HG02840 (cell line): Measurements from ENCODE around the gene NDUFB2.
"Not testable (repeated sequence)": the region's sequence is repeated elsewhere in the genome, so short reads cannot be mapped to it uniquely, and the experiment has no call there.

Source experiments
- ATAC-seq: cut with Tn5 transposase; IDR thresholded peaks from one replicate; pipeline ENCODE4 v1.9.1; 2021; ENCODE audit warnings: mild to moderate bottlenecking, moderate library complexity, moderate number of reproducible peaks; ENCODE audit not compliant: unreplicated experiment, low FRiP score

Gene NDUFB2

GRCh38 chr7:140689199-140690152, 7.0 kb upstream of the NDUFB2 start:
- ATAC-seq = no peak

GRCh38 chr7:140691376-140692045, 5.0 kb upstream of the NDUFB2 start:
- ATAC-seq = no peak

- not testable (repeated sequence) for ATAC-seq
Observed at GRCh38 chr7:140693849-140694248, 2.7 kb upstream of the NDUFB2 start.

- ATAC-seq = no peak
Observed at GRCh38 chr7:140694592-140694991, 1.9 kb upstream of the NDUFB2 start.

- ATAC-seq = no peak
Observed at GRCh38 chr7:140695381-140695780, 1.1 kb upstream of the NDUFB2 start.

GRCh38 chr7:140696024-140696679, 356 bp upstream of the NDUFB2 start:
- no peak for ATAC-seq

GRCh38 chr7:140697447-140698143, 1.1 kb downstream of the NDUFB2 start:
- ATAC-seq = no peak

GRCh38 chr7:140698477-140698876, 2.0 kb downstream of the NDUFB2 start:
- ATAC-seq = no peak

GRCh38 chr7:140702774-140703173, 6.3 kb downstream of the NDUFB2 start:
- no peak for ATAC-seq

GRCh38 chr7:140704205-140704604, 7.7 kb downstream of the NDUFB2 start:
- ATAC-seq = no peak

- no peak for ATAC-seq
Observed at GRCh38 chr7:140707132-140707531, 10.6 kb downstream of the NDUFB2 start.

- not testable (repeated sequence) for ATAC-seq
Observed at GRCh38 chr7:140708764-140709163, 12.3 kb downstream of the NDUFB2 start.

GRCh38 chr7:140712392-140712791, 15.9 kb downstream of the NDUFB2 start:
- ATAC-seq = not testable (repeated sequence)

GRCh38 chr7:140714331-140715040, 18.0 kb downstream of the NDUFB2 start:
- ATAC-seq = no peak

GRCh38 chr7:140719721-140720120, 23.2 kb downstream of the NDUFB2 start:
- no peak for ATAC-seq

- no peak for ATAC-seq
Observed at GRCh38 chr7:140722254-140722653, 25.7 kb downstream of the NDUFB2 start.

GRCh38 chr7:140723006-140723405, 26.5 kb downstream of the NDUFB2 start:
- ATAC-seq = no peak

GRCh38 chr7:140723574-140723973, 27.1 kb downstream of the NDUFB2 start:
- ATAC-seq = no peak

- no peak for ATAC-seq
Observed at GRCh38 chr7:140724706-140725105, 28.2 kb downstream of the NDUFB2 start.

- no peak for ATAC-seq
Observed at GRCh38 chr7:140726281-140726680, 29.8 kb downstream of the NDUFB2 start.
